CD8-positive, alpha-beta memory T cell (primary cell): ENCODE measurements around the gene SF3B4. TPM values are rescaled to one million over a fixed set of nuclear protein-coding genes. Genes with fewer than 3 reads are reported as not detected.

Experiments used
- CTCF ChIA-PET: fragments of 350-600 bp; sonication (Branson Sonifier 250); formaldehyde crosslinking; loops from one replicate; lab custom pipeline; 2021; ENCODE audit warnings: antibody characterized with exemption; lab: Charles Lee
- POLR2A ChIA-PET: fragments of 350-600 bp; sonication (Branson Sonifier 250); formaldehyde crosslinking; loops from one replicate; lab custom pipeline; 2021; ENCODE audit warnings: antibody characterized with exemption; lab: Charles Lee
- DNase-seq, 5 donors: peaks; one replicate each; pipeline versions ENCODE4 v3.0.0 to v3.0.0-alpha.2; 2020 to 2022; ENCODE audit warnings: mixed read lengths in 1 of 5
- H3K27ac ChIP-seq: one replicate; pipeline ENCODE4 v1.7.0; 2013; ENCODE audit warnings: low read depth, mild to moderate bottlenecking, low read length, moderate library complexity
- H3K27me3 ChIP-seq: 2 replicates; pipeline ENCODE4 v1.7.0; 2013; ENCODE audit warnings: low read length, mild to moderate bottlenecking; ENCODE audit not compliant: insufficient read depth, poor library complexity, severe bottlenecking
- H3K36me3 ChIP-seq: 2 replicates; pipeline ENCODE4 v1.7.0; 2013; ENCODE audit warnings: mild to moderate bottlenecking, low read length, moderate library complexity; ENCODE audit not compliant: insufficient read depth
- H3K4me1 ChIP-seq: 2 replicates; pipeline ENCODE4 v1.7.0; 2013; ENCODE audit warnings: mild to moderate bottlenecking, low read length, moderate library complexity; ENCODE audit not compliant: insufficient read depth
- H3K4me3 ChIP-seq: 2 replicates; pipeline ENCODE4 v1.7.0; 2013; ENCODE audit warnings: mild to moderate bottlenecking, low read length
- H3K9me3 ChIP-seq: 2 replicates; pipeline ENCODE4 v1.7.0; 2013; ENCODE audit warnings: mild to moderate bottlenecking, low read length
- H3K27ac Mint-ChIP-seq, 8 donors: one replicate each; pipeline ENCODE4 v1.8.0; 2020 to 2021; ENCODE audit warnings: mixed read lengths in 8 of 8, mild to moderate bottlenecking in 6 of 8, inconsistent platforms in 3 of 8, moderate library complexity in 3 of 8
- H3K27me3 Mint-ChIP-seq, 2 donors: one replicate each; pipeline ENCODE4 v1.8.0; 2020 to 2021; ENCODE audit warnings: mixed read lengths in 2 of 2, mild to moderate bottlenecking in 1 of 2, moderate library complexity in 1 of 2
- H3K36me3 Mint-ChIP-seq, 3 donors: one replicate each; pipeline ENCODE4 v1.8.0; 2020 to 2021; ENCODE audit warnings: mixed read lengths in 3 of 3, inconsistent platforms in 1 of 3, mild to moderate bottlenecking in 1 of 3
- H3K4me1 Mint-ChIP-seq, 3 donors: one replicate each; pipeline ENCODE4 v1.8.0; 2020 to 2021; ENCODE audit warnings: mixed read lengths in 3 of 3, inconsistent platforms in 1 of 3, mild to moderate bottlenecking in 1 of 3
- H3K4me3 Mint-ChIP-seq, 7 donors: one replicate each; pipeline ENCODE4 v1.8.0; 2020 to 2021; ENCODE audit warnings: mixed read lengths in 7 of 7, mild to moderate bottlenecking in 6 of 7, moderate library complexity in 4 of 7, inconsistent platforms in 2 of 7
- H3K9me3 Mint-ChIP-seq, 5 donors: one replicate each; pipeline ENCODE4 v1.8.0; 2020 to 2022; ENCODE audit warnings: mixed read lengths in 5 of 5, mild to moderate bottlenecking in 3 of 5, moderate library complexity in 2 of 5, inconsistent platforms in 1 of 5
- polyA plus RNA-seq: library from polyadenylated mRNA; unstranded; fragments of 300-500 nt; fragmentation: Illumina TruSeq; gene quantifications from one replicate; pipeline ENCODE4 v1.2.3, GENCODE V29; 2021
- total RNA-seq, 2 experiments: library from RNA; stranded (reverse); gene quantifications; one replicate each; pipeline ENCODE4 v1.2.3, GENCODE V29; 2021

Gene SF3B4
- total and polyA plus RNA-seq, 3 experiments from 2014 or later = 111 to 124 (median 112) TPM

- H3K27ac ChIP-seq = no peak overlapping the region
- no peaks in the 10 kb centered on the region for H3K36me3 Mint-ChIP-seq
- CTCF ChIA-PET = no interaction called here
- H3K9me3 ChIP-seq = no peaks in the 10 kb centered on the region
- H3K27ac Mint-ChIP-seq = peak overlapping the region in 5 of 8 donors; percentile 25 to 87 (median 30)
- no peaks in the 10 kb centered on the region for H3K27me3 Mint-ChIP-seq
- no peak for DNase-seq
- no peaks in the 10 kb centered on the region for H3K27me3 ChIP-seq
- H3K4me3 ChIP-seq = no peak overlapping the region
- POLR2A ChIA-PET = interaction anchor here (8.3 kb wide), 1 partner anchor 37 kb away, joined by 177 read pairs; no protein-coding TSS in a partner anchor
- H3K4me1 ChIP-seq = peaks cover 50% of the 10 kb centered on the region
- peak overlapping the region in 1 of 7 donors; percentile 27 for H3K4me3 Mint-ChIP-seq
- H3K36me3 ChIP-seq = no peaks in the 10 kb centered on the region
- peaks cover 23 to 31% (median 24%) of the 10 kb centered on the region in 3 donors for H3K4me1 Mint-ChIP-seq
- H3K9me3 Mint-ChIP-seq = no peaks in the 10 kb centered on the region
These were observed 43.9 kb downstream of the SF3B4 start for GRCh38 chr1:149883598-149884247.

DNA sequence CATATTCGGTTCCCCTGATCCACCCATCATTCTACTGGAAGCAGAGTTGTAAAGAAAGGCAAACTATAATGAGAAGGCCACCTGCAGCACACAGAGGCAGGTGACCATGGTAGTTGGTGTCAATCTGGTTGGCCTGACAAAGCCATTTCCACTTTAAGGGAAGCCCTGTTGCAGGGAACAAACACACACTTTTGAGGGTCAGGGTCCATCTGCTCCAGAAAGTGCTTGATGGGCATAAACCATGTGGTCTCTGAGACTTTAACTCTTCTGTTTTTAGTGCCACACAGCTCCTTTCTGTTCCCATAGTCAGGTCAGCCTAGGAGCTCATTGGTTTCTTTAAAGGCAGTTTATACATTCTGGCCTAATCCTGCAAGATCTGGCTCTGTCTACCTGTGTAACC, 45.7 kb downstream of the SF3B4 start:
- Mint-ChIP-seq H3K4me3 (peak overlapping the region in 1 of 7 donors; percentile 29), H3K27ac (peak overlapping the region in 5 of 8 donors; percentile 8 to 76 (median 18)), H3K36me3 (no peaks in the 10 kb centered on the region), H3K4me1 (peaks cover 23 to 38% (median 26%) of the 10 kb centered on the region in 3 donors), H3K9me3 (no peaks in the 10 kb centered on the region), H3K27me3 (no peaks in the 10 kb centered on the region)
- Histone ChIP-seq H3K4me3 (no peak overlapping the region), H3K27ac (no peak overlapping the region), H3K4me1 (peaks cover 53% of the 10 kb centered on the region), H3K9me3 (no peaks in the 10 kb centered on the region), H3K36me3 (no peaks in the 10 kb centered on the region), H3K27me3 (no peaks in the 10 kb centered on the region)
- POLR2A ChIA-PET = interaction anchor here (8.3 kb wide), 1 partner anchor 35 kb away, joined by 177 read pairs; no protein-coding TSS in a partner anchor
- CTCF ChIA-PET = no interaction called here
- no peak for DNase-seq

- no peak overlapping the region for H3K27ac ChIP-seq
- no peaks in the 10 kb centered on the region for H3K27me3 ChIP-seq
- CTCF ChIA-PET = no interaction called here
- peak overlapping the region in 5 of 7 donors; percentile 8 to 47 (median 44) for H3K4me3 Mint-ChIP-seq
- POLR2A ChIA-PET = interaction anchor here (0.6 kb wide), 2 partner anchors 8 to 83 kb away, joined by 3 to 9 read pairs; no protein-coding TSS in a partner anchor
- peak overlapping the region; percentile 29 for H3K4me3 ChIP-seq
- peaks cover 23 to 38% (median 26%) of the 10 kb centered on the region in 3 donors for H3K4me1 Mint-ChIP-seq
- H3K36me3 ChIP-seq = no peaks in the 10 kb centered on the region
- H3K4me1 ChIP-seq = peaks cover 47% of the 10 kb centered on the region
- H3K9me3 Mint-ChIP-seq = no peaks in the 10 kb centered on the region
- peak in 2 of 5 donors; percentile 14 to 61 for DNase-seq
- H3K27ac Mint-ChIP-seq = peak overlapping the region; percentile 24 to 96 (median 68)
- H3K36me3 Mint-ChIP-seq = no peaks in the 10 kb centered on the region
- H3K9me3 ChIP-seq = no peaks in the 10 kb centered on the region
- H3K27me3 Mint-ChIP-seq = no peaks in the 10 kb centered on the region
These were observed 48.0 kb downstream of the SF3B4 start for GRCh38 chr1:149879556-149879955.

DNA sequence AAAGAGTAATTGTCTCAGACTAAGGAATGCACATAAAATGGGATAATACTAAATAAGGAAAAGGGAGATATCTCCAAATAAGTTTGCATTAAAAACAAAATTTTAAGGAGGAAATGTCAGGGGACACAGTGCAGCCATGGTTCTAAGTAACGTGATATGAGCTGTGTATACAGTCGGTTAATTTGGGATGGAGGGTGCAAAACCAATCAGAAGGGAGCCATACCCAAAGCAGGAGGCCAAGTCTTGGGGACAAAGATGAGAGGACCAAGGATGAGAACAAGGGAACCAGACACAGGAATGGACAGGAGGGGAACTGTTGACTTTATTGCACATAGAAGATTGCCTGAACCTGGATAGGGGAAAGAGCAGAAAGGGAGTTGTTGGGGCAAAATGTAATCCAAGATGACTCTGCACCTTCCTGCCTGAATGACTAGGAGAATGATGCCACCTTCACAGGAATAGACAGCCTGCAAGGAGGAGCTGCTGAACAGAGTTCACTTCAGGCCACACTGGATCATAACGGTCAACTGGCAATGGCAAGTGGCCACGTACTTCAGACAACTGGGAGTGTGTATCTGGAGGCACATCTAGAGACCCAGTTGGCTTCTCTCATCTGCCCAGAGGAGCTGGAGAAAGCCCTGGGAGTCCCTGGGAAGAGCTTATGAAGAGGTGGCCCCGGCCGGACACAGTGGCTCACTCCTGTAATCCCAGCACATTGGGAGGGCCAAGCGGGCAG, 50.2 kb downstream of the SF3B4 start:
- H3K9me3 ChIP-seq = no peaks in the 10 kb centered on the region
- no peaks in the 10 kb centered on the region for H3K36me3 Mint-ChIP-seq
- peaks cover 19 to 35% (median 23%) of the 10 kb centered on the region in 3 donors for H3K4me1 Mint-ChIP-seq
- CTCF ChIA-PET = interaction anchor here (1.2 kb wide), 1 partner anchor 10 kb away, joined by 3 read pairs; a partner anchor contains a TSS
- no peaks in the 10 kb centered on the region for H3K9me3 Mint-ChIP-seq
- peak overlapping the region in 6 of 8 donors; percentile 17 to 87 (median 44) for H3K27ac Mint-ChIP-seq
- peaks cover 33% of the 10 kb centered on the region for H3K4me1 ChIP-seq
- peak overlapping the region in 1 of 7 donors; percentile 5 for H3K4me3 Mint-ChIP-seq
- H3K4me3 ChIP-seq = no peak overlapping the region
- no peaks in the 10 kb centered on the region for H3K27me3 ChIP-seq
- DNase-seq = no peak
- POLR2A ChIA-PET = no interaction called here
- H3K27ac ChIP-seq = no peak overlapping the region
- H3K27me3 Mint-ChIP-seq = no peaks in the 10 kb centered on the region
- no peaks in the 10 kb centered on the region for H3K36me3 ChIP-seq

Other genes with a start within 250 kb of the SF3B4 start
- not detected for gene FCGR1A, start 145.1 kb downstream of the SF3B4 start, total RNA-seq
- not detected for gene FCGR1A, start 145.1 kb downstream of the SF3B4 start, polyA plus RNA-seq
- gene BOLA1, start 28.2 kb downstream of the SF3B4 start, total RNA-seq = 10 to 100 TPM; 27.3 to 28.4 TPM
- gene BOLA1, start 28.2 kb downstream of the SF3B4 start, polyA plus RNA-seq = 31.6 TPM
- gene SV2A, start 10.0 kb downstream of the SF3B4 start, total RNA-seq = 1 to 10 TPM; 5.6 to 6.0 TPM
- 2.9 TPM for gene SV2A, start 10.0 kb downstream of the SF3B4 start, polyA plus RNA-seq
- 1 to 10 TPM; 1.6 to 1.9 TPM for gene MTMR11, start 9.1 kb upstream of the SF3B4 start, total RNA-seq
- 0.14 TPM for gene MTMR11, start 9.1 kb upstream of the SF3B4 start, polyA plus RNA-seq
- gene OTUD7B, start 82.9 kb upstream of the SF3B4 start, total RNA-seq = 10 to 100 TPM; 39.7 to 41.0 TPM
- 1.9 TPM for gene OTUD7B, start 82.9 kb upstream of the SF3B4 start, polyA plus RNA-seq
- 10 to 100 TPM; 26.3 to 33.6 TPM for gene VPS45, start 140.0 kb upstream of the SF3B4 start, total RNA-seq
- 27.5 TPM for gene VPS45, start 140.0 kb upstream of the SF3B4 start, polyA plus RNA-seq
- gene PLEKHO1, start 222.1 kb upstream of the SF3B4 start, total RNA-seq = 10 to 100 TPM; 44.9 to 47.2 TPM
- 47.3 TPM for gene PLEKHO1, start 222.1 kb upstream of the SF3B4 start, polyA plus RNA-seq